Neural cell (in vitro differentiated cells): ENCODE data around the gene PRKCA. TPM values are rescaled to one million over a fixed set of nuclear protein-coding genes. Genes with fewer than 3 reads are reported as not detected.

ENCODE experiments used
- H2AFZ ChIP-seq: fragments of 200-600, 300-800 bp; sonication (generic), shearing (Covaris generic); 2 replicates; pipeline ENCODE4 v1.6.0; 2014; ENCODE audit warnings: low read depth, mild to moderate bottlenecking, antibody characterized with exemption, low read length, moderate library complexity
- H3F3A ChIP-seq: fragments of 200-600 bp; shearing (Covaris generic); 2 replicates; pipeline ENCODE4 v1.6.1; 2016; ENCODE audit warnings: mild to moderate bottlenecking, moderate library complexity, mixed read lengths, antibody characterized with exemption, low read length; ENCODE audit not compliant: insufficient read depth, poor library complexity, severe bottlenecking
- H3K27ac ChIP-seq: fragments of 200-600, 300-800 bp; sonication (generic), shearing (Covaris generic); 2 replicates; pipeline ENCODE4 v1.5.1; 2014; ENCODE audit warnings: mild to moderate bottlenecking, low read length, moderate library complexity
- H3K27me3 ChIP-seq: fragments of 300-800, 200-600 bp; sonication (generic), shearing (Covaris generic); 2 replicates; pipeline ENCODE4 v1.6.0; 2014; ENCODE audit warnings: mild to moderate bottlenecking, low read depth, low read length, moderate library complexity; ENCODE audit not compliant: insufficient read depth
- H3K36me3 ChIP-seq: fragments of 300-800, 200-600 bp; sonication (generic), shearing (Covaris generic); 2 replicates; pipeline ENCODE4 v1.5.1; 2014; ENCODE audit warnings: mild to moderate bottlenecking, antibody characterized with exemption, low read length, moderate library complexity; ENCODE audit not compliant: insufficient read depth
- H3K4me2 ChIP-seq: fragments of 300-800, 200-600 bp; sonication (generic), shearing (Covaris generic); 2 replicates; pipeline ENCODE4 v1.6.0; 2014; ENCODE audit warnings: mild to moderate bottlenecking, low read length
- H3K4me3 ChIP-seq: fragments of 300-800, 200-600 bp; sonication (generic), shearing (Covaris generic); 2 replicates; pipeline ENCODE4 v1.5.1; 2014; ENCODE audit warnings: mild to moderate bottlenecking, low read length, moderate library complexity
- H3K79me2 ChIP-seq: fragments of 200-600 bp; shearing (Covaris generic); replicated peaks from 2 replicates; pipeline ENCODE4 v1.6.0; 2014; ENCODE audit warnings: mild to moderate bottlenecking, low read length, moderate library complexity; ENCODE audit not compliant: insufficient read depth
- H3K9ac ChIP-seq: fragments of 300-800, 200-600 bp; sonication (generic), shearing (Covaris generic); 2 replicates; pipeline ENCODE4 v1.6.1; 2016; ENCODE audit warnings: mild to moderate bottlenecking, low read length, mixed read lengths
- H3K9me2 ChIP-seq: fragments of 200-600 bp; shearing (Covaris generic); 2 replicates; pipeline ENCODE4 v1.6.1; 2016; ENCODE audit warnings: mild to moderate bottlenecking, low read length, mixed read lengths; ENCODE audit not compliant: insufficient read depth
- H3K9me3 ChIP-seq: fragments of 200-600, 300-800 bp; sonication (generic), shearing (Covaris generic); 2 replicates; pipeline ENCODE4 v1.6.1; 2016; ENCODE audit warnings: mild to moderate bottlenecking, mixed run types, low read length, moderate library complexity, mixed read lengths
- H4K20me1 ChIP-seq: fragments of 200-600 bp; shearing (Covaris generic); 2 replicates; pipeline ENCODE4 v1.6.1; 2016; ENCODE audit warnings: mild to moderate bottlenecking, mixed run types; ENCODE audit not compliant: insufficient read depth
- EP300 ChIP-seq: fragments of 450-650 bp; conservative IDR thresholded peaks from 2 replicates; pipeline ENCODE4 v1.6.1; 2014; ENCODE audit warnings: antibody characterized with exemption, mild to moderate bottlenecking, moderate library complexity; ENCODE audit not compliant: poor library complexity, severe bottlenecking
- EZH2 ChIP-seq: fragments of 200-600, 300-800 bp; shearing (Covaris generic), sonication (generic); IDR thresholded peaks from 2 replicates; pipeline ENCODE4 v1.6.1; 2014; ENCODE audit warnings: antibody characterized with exemption, low read length, borderline replicate concordance, mild to moderate bottlenecking; ENCODE audit not compliant: insufficient read depth, poor library complexity, severe bottlenecking
- MXI1 ChIP-seq: fragments of 450-650 bp; conservative IDR thresholded peaks from 2 replicates; pipeline ENCODE4 v1.6.1; 2014; ENCODE audit warnings: antibody characterized with exemption, mild to moderate bottlenecking; ENCODE audit not compliant: poor library complexity, severe bottlenecking
- POLR2AphosphoS5 ChIP-seq: IDR thresholded peaks from 2 replicates; pipeline ENCODE4 v1.6.1; 2012
- RAD21 ChIP-seq: fragments of 450-650 bp; conservative IDR thresholded peaks from 2 replicates; pipeline ENCODE4 v1.6.1; 2014; ENCODE audit warnings: antibody characterized with exemption, mild to moderate bottlenecking, moderate library complexity
- REST ChIP-seq: IDR thresholded peaks from 2 replicates; pipeline ENCODE4 v1.6.1; 2012; ENCODE audit warnings: borderline replicate concordance
- SMC3 ChIP-seq: fragments of 450-650 bp; conservative IDR thresholded peaks from 2 replicates; pipeline ENCODE4 v1.6.1; 2014; ENCODE audit warnings: antibody characterized with exemption, mild to moderate bottlenecking, moderate library complexity; ENCODE audit not compliant: poor library complexity
- TAF1 ChIP-seq: IDR thresholded peaks from 2 replicates; pipeline ENCODE4 v1.6.1; 2012; ENCODE audit warnings: low read depth
- polyA plus RNA-seq: library from polyadenylated mRNA; depleted of rRNA; stranded (reverse); fragments of >200 nt; gene quantifications from 2 replicates; pipeline ENCODE4 v1.2.3, GENCODE V29; 2014
- TF ChIP-seq, protein P1 (sequence below): fragments of 450-650 bp; IDR thresholded peaks from 2 replicates; pipeline ENCODE4 v1.5.1; 2014; ENCODE audit warnings: antibody characterized with exemption, mild to moderate bottlenecking, moderate library complexity; ENCODE audit not compliant: poor library complexity, severe bottlenecking

Gene PRKCA
- polyA plus RNA-seq, 1 donor from 2014 or later: 5.9 TPM

- no peaks in the 10 kb centered on the region for H3K79me2 ChIP-seq
- H3K9me3 ChIP-seq: peaks cover 7% of the 10 kb centered on the region
- no peaks in the 10 kb centered on the region for H3K36me3 ChIP-seq
- no peak overlapping the region for H3K9ac ChIP-seq
- H3K9me2 ChIP-seq: no peaks in the 10 kb centered on the region
- H3F3A ChIP-seq: no peaks in the 10 kb centered on the region
- no peak overlapping the region for H3K4me3 ChIP-seq
- no peak overlapping the region for H2AFZ ChIP-seq
- TF ChIP-seq REST (no peak), POLR2AphosphoS5 (no peak), EP300 (no peak), RAD21 (no peak), SMC3 (no peak), TAF1 (no peak), EZH2 (no peak), MXI1 (no peak)
- TF ChIP-seq, protein P1, sequence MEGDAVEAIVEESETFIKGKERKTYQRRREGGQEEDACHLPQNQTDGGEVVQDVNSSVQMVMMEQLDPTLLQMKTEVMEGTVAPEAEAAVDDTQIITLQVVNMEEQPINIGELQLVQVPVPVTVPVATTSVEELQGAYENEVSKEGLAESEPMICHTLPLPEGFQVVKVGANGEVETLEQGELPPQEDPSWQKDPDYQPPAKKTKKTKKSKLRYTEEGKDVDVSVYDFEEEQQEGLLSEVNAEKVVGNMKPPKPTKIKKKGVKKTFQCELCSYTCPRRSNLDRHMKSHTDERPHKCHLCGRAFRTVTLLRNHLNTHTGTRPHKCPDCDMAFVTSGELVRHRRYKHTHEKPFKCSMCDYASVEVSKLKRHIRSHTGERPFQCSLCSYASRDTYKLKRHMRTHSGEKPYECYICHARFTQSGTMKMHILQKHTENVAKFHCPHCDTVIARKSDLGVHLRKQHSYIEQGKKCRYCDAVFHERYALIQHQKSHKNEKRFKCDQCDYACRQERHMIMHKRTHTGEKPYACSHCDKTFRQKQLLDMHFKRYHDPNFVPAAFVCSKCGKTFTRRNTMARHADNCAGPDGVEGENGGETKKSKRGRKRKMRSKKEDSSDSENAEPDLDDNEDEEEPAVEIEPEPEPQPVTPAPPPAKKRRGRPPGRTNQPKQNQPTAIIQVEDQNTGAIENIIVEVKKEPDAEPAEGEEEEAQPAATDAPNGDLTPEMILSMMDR: no peak
- no peak overlapping the region for H3K4me2 ChIP-seq
- no peaks in the 10 kb centered on the region for H4K20me1 ChIP-seq
- H3K27me3 ChIP-seq: no peaks in the 10 kb centered on the region
- H3K27ac ChIP-seq: no peak overlapping the region
Observed at GRCh38 chr17:66848496-66848895, 546.1 kb downstream of the PRKCA start.

DNA sequence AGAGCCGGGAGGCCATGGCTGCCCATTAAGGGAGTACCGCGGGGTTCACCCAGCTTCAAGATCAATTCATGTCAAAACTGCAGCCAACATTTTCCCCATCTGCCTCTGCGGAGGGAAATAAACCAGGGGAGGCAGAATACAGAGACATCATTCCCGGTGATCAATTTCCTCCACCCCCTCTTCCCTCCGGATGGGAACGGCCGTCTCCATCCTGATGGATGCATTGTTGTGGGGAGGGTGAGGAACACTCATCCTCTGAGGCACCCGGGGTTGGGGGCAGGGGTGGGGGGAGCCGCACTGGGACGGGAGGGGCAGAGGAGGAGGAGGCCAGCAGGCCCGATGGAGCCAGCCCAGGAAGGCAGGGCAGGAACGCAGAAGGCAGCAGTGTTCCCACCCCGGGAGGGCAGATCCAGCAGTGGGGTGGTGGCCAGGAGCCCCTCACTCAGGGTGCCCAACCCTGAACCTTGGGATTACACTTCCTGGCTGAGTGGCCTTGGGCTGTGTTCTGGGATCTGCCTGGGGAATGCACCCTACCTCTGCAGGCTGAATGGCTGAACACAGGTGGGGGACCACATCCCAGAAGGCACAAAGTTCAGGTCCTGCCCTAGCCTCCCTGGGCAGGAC lies 546.7 kb downstream of the PRKCA start:
- TF ChIP-seq RAD21: no peak
- Histone ChIP-seq H3K9me2 (no peaks in the 10 kb centered on the region), H3K36me3 (no peaks in the 10 kb centered on the region), H3K4me3 (no peak overlapping the region), H3F3A (no peaks in the 10 kb centered on the region), H3K9ac (no peak overlapping the region), H3K27ac (no peak overlapping the region), H2AFZ (no peak overlapping the region), H3K79me2 (no peaks in the 10 kb centered on the region), H3K4me2 (no peak overlapping the region), H3K9me3 (peaks cover 7% of the 10 kb centered on the region), H3K27me3 (no peaks in the 10 kb centered on the region), H4K20me1 (no peaks in the 10 kb centered on the region)
